ENCODE data around the gene WBP1L.
"Not testable (repeated sequence)": the region's sequence is repeated elsewhere in the genome, so short reads cannot be mapped to it uniquely, and the experiment has no call there.

The WBP1L gene

DNA sequence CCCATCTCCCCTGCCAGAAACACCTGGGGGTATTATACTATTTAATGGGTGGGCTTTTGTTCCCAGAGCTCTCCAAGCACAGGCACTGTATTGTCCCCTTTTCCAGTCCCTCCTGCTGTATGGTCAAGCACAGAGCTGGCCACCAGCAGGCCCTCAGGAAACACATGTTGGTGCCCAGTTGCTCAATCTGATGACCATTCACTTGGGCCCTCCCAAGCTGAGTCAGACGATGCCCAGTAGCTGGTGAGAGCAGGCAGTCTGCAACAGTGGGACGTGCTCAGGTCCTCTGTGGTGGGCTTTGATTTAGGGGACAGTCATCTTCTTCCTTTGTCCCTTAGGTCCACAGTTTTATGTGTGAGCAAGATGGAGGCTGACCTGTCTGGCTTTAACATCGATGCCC lies 17.5 kb upstream of the WBP1L start:
- DNase-seq: no peak

GRCh38 chr10:102727037-102727818 lies 16.5 kb upstream of the WBP1L start:
- DNase-seq: no peak

DNA sequence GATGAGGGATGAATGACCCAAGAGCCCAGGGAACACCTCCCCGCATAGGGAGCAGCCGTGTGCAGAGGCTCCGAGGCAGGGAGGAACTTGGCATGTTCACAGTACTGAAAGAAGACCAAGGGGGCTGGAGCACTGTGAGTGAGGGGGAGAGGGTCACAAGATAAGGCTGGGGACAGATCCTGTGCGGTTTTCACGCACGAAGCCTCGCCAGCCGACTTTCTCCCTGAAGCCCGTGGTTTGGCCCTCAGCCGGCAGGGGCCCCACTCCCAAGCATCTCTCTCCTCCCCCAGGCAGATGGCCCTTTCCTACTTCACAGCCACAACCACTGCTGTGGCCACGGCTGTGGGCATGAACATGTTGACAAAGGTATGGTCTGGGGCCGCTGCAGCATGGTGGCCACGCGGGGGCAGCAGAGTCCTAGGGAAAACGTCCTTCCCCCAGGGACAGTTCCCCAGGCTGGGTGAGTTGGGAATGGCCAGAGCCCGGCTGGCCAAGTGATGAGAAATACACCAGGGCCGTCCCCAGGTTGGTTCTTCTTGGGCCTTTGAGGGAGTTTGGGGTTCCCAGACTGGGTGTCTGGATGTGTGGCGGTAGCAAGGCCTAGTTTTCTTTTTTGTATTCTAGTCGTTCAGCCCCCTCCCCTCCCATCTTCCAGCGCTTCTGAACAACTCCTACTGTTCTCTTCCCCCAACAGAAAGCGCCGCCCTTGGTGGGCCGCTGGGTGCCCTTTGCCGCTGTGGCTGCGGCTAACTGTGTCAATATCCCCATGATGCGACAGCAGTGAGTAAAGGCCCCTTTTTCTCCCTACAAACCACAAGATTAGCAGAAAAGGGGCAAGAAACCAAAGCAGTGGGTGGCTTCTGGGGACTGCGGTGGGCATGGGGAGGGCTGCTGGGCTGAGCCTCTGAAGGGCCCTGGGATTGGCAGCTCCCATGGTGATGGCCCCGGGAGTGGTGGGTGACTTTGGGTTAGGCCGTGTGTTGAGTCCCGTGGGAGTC lies 14.4 kb upstream of the WBP1L start:
- DNase-seq: peak; percentile 48

DNA sequence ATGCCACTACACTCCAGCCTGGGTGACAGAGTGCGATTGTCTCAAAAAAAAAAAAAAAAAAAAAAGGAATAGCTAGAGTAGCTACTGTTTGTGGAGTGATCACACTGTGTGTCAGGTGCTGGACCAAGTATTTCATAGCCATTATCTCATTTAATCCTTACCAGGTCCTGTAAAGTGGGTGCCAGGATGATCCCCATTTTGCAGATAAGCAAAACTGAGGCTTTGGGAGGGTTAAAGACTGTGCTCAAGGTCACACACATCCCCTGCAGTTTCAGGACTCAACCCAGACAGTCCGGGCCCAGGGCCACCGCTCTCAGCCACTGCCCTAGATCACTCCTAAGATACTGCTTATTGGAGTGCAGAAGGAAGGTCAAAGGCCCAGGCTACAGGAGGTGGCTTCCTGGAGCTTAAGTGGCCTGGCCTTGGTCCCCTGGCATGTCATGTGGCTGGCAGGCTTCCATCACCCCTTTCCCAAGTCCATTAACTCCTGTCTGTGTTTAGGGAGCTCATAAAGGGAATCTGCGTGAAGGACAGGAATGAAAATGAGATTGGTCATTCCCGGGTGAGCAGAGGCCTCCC lies 12.4 kb upstream of the WBP1L start:
- DNase-seq: no peak

DNA sequence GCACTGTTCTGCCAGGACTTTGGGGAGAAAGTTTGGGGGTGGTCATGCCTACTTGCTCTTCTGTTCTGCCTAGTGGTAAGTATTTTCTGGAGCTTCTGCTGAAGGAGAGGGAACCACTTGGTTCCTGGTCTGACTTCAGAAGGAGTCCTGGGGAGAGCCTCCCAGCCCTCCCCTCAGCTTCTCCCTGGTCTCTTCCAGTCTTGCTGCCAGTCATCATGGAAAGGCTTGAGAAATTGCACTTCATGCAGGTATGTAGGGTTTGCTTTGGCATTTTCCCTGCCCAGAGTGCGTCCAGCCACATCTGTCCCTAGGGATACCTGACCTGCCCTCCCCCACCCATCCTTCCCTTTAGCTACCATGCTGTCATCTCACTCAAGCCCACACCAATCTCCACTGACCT lies 11.1 kb upstream of the WBP1L start:
- DNase-seq: no peak

GRCh38 chr10:102735065-102735562 lies 8.6 kb upstream of the WBP1L start:
- no peak for DNase-seq

DNA sequence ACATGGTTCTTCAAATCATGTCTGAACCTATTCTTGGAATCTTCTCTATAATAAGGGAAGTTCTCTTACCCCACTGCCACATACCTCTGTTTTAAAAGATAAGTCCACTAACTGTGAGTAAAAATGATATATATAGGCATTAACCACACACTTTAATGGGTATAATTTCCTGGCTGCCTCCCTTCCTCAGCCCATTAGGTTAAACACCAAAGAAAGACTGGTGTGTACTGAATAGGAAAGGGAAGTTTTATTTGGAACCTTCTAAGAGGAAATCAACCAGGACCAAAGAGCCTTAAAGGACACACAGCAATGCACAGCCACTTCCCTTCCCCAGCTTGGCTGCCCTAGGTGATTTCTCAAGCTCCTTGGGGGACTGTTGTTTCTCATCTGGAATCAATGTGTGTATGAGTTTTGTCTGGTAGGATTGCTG lies 5.0 kb upstream of the WBP1L start:
- no peak for DNase-seq

DNA sequence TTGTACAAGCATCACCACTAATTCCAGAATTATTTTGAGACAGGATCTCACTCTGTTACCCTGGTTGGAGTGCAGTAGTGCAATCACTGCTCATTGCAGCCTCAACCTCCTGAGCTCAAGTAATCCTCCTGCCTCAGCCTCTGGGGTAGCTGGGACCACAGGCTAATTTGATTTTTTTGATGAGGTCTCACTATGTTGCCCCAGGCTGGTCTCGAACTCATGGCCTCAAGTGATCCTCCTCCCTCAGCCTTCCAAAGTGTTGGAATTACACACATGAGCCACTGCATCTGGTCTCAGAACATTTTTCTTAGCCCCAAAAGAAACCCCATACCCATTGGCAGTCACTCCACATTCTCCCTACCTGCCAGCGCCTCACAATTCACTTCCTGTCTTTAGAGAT lies 3.5 kb upstream of the WBP1L start:
- no peak for DNase-seq

GRCh38 chr10:102741726-102742237 lies 2.0 kb upstream of the WBP1L start:
- no peak for DNase-seq

GRCh38 chr10:102742313-102742712 lies 1.4 kb upstream of the WBP1L start:
- DNase-seq: not testable (repeated sequence)

DNA sequence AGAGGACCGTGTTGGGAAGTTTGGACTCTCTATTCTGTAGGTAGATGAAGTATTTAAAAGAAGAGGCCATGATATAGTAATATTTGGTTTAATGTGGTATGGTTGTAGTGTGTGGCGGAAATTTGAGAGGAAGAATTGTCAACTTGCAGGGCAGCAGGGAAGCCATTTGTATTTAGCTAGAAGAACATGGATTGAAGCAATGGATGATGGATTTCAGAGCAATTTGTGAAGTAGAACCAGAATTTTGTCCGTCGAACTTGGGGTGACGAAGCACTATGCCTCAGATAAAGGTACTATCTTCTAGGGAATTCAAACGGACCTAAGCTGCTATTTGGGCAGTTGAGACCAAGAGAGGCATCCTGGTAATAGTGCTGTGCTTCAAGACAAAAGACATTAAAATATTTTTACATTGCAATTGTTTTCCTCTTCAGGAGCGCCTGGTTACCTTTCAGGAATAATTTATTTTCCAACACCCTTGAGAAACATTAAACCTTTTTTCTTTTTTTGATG lies 615 bp upstream of the WBP1L start:
- DNase-seq: no peak

DNA sequence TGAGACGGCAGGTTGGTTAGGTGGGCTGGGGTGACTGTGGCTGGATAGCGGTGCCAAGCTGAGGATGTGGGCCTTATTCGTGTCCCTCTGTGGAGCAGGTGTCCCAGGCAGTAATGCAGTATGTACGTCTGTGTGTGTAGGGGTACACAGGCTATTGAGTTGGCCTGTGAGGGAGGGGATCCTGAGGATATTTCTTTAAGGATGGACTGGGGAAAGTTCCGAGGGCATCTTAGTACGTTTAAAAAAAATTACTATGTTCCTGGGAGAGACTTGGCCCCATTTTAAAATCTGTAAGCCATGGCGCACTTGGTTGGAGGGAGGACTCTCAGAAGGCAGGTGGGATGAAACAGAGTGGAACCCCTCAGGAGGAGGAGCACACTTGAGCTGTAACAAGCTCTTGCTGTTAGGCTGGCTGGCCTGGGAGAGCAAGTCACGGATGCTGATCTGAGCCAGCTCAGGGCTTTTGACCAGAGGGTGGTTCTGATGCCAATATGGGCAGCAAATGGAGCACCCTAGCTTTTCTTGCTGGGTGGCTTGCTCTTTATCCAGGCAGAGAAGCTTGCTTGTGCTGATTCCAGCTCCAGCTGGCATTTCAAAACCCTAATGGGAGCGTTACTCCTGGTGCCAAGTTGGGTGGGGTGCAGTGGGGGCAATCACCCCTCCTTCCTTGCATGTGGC lies 765 bp downstream of the WBP1L start:
- no peak for DNase-seq

DNA sequence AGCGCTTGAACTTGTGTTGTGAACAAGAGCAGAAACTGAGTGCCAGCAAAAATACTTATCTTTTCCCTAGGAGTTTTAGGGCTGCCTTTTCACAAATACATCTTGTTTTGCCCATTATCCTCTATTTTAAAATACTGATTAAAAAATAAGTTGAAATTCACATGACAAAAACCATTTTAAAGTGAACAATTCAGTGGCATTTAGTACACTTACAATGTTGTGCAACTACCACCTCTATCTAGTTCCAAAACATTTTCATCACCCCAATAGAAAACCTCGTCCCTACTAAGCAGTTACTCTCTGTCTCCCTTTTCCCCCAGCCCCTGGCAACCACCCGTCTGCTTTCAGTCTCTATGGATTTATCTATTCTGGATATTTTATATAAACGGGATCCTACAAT lies 1.4 kb downstream of the WBP1L start:
- DNase-seq: no peak

DNA sequence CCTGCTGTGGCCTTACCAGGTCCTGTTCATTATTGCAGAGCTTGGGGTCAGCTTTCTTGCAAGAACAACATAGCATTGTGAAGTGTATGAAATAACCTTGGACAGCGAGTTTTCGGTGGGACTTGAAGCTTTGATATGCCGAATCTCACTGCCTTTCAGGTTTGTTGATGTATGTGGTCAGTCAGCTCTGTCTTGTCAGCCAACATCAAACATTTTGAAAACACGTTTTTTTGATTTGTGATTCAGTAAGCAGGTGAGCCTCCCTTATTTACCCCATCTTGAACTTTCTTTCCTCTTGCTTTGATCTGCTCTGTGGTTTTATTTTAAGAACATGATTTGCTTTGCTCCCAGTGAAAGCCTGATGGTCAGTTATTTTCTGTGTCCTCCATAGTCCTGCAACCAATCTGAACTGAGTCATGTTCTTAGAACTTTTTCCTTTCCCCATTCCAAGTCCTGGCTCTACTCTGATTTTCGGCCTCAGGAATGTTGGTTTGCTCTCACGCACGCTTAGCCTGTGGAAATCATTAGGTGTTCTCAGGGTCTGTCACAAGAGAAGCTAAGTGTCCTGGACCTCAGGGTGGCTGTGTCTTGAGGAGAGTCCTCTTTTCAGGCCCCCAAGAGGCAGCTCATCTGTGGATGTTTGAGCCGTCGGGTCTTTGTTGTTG lies 8.7 kb downstream of the WBP1L start:
- no peak for DNase-seq

DNA sequence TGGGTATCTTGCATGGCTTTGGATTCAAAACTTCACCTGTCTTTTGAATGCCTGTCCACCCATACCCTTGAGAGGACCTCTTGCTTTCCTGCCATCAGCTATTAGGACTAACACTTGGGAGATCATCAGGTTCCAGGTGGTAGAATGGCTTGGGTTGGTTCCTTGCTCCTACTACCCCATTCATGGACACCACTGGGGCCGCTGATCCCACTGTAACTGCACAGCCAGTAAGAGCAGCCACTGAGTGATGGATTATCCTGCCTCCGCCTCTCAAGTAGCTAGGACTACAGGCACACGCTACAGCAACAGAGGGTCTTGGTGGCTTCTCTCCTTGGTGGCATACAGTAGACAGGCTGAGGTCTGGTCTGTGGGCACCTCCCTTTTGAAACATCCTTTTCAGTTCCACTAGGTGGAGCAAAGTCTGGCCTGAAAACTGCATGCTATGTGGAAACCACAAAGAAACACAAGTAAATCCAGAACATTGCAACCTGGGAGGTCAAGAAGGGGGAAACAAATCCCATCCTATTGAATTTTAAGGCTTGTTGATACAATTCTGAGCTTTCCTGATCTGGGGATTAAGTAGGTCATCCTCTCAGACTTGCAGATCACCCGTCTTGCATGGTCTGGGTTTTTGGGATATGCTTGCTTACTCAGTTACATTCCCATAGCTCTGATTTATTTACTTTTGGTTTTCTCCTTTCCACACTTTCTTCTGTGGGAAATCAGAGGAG lies 9.4 kb downstream of the WBP1L start:
- DNase-seq: no peak

- DNase-seq: no peak
These were observed 10.0 kb downstream of the WBP1L start for GRCh38 chr10:102753718-102754117.

GRCh38 chr10:102757323-102757722 lies 13.6 kb downstream of the WBP1L start:
- DNase-seq: no peak

- DNase-seq: no peak
These were observed 14.6 kb downstream of the WBP1L start for GRCh38 chr10:102758240-102758932.

DNA sequence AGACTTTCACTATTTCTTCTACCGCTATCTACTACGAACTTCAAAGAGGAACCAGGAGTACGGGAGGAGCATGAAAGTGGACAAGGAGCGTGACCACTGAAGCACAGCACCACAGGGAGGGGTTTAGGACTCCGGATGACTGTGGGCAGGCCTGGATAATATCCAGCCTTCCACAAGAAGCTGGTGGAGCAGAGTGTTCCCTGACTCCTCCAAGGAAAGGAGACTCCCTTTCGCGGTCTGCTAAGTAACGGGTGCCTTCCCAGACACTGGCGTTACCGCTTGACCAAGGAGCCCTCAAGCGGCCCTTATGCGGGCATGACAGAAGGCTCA lies 15.2 kb downstream of the WBP1L start:
- DNase-seq: not testable (repeated sequence)

DNA sequence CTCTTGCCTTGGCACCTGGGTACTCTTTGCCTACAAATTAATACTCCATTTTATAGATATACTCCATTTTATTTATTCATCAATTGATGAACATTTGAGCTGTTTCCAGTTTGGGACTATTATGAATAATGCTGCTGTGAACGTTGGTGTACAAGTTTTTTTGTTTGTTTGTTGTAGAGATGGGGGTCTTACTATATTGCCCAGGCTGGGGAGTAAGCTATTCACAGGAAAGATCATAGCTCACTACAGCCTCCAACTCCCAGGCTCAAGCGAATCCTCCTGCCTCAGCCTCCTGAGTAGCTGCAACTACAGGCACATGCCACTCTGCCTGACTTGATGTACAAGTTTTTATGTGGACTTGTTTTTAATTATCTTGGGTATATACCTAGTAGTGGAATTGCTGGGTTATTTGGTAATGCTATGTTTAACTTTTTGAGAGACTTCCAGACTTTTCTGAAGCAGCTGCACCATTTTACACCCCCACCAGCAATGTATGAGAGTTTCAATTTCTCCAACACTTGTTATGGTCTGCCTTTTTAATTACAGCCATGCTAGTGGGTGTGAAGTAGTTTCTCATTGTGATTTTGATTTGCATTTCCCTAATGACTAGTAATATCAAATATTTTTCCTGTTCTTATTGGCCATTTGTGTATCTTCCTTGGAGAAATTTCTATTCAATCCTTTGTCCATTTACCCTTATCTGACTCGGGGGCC lies 15.9 kb downstream of the WBP1L start:
- no peak for DNase-seq

All from activated naive CD4-positive, alpha-beta T cell treated with Interleukin-2 at 50 U/mL for 16 hours (primary cell).